ENCODE measurements around the gene CYP2F1.

Gene CYP2F1

DNA sequence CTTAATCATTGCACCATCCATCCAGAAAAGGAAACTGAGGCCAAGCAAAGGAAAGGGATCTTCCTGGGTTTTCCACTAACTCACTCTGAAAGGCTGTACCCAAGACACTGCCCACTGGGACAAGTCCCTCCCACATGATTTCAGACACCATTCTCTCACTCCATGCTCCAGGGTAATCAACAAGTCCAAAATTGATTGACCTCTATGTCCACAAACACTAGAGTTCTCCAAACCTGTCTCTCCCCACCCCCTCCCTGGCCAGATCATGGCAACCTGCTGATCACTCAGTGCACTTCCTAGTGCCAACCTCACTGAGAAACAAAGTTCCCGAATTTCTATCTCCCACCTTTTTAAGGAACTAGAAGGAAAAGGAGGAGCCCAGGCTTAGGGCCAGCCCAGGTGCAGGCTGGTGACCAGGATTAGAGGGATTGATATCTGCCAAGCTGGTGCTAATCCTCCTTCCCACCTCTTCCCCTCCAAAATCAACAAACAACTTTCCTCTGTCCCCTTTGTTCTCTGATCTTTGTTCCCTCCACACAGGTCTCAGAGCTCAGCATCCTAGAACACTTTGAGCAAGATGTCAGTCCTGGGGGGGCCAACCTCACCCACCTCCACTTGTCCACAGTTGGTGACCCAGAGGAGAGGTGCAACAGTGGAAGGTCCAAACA, 28.4 kb upstream of the CYP2F1 start:
- Histone ChIP-seq H3K4ac (ENCODE audit: low read length) (no peak overlapping the region), H3K36me3 (replicated peaks in 1 of 2; ENCODE audit: control insufficient read depth in 2 of 2, insufficient read depth in 2 of 2, low read length in 2 of 2) (no peaks in the 10 kb centered on the region), H3K79me1 (ENCODE audit: low read depth, low read length) (no peaks in the 10 kb centered on the region), H2BK5ac (ENCODE audit: low read length) (no peak overlapping the region), H2BK120ac (ENCODE audit: low read depth, low read length) (no peak overlapping the region), H3K9ac (ENCODE audit: low read depth, low read length, poor library complexity) (no peak overlapping the region), H3K14ac (ENCODE audit: low read length) (no peak overlapping the region), H3K23ac (ENCODE audit: low read depth, low read length, poor library complexity) (no peak overlapping the region), H4K91ac (ENCODE audit: low read depth, low read length, poor library complexity) (no peak overlapping the region), H2AFZ (ENCODE audit: low read length) (no peak overlapping the region), H4K8ac (ENCODE audit: low read depth, low read length) (no peak overlapping the region), H3K9me3 (replicated peaks in 1 of 2; ENCODE audit: control insufficient read depth in 2 of 2, insufficient read depth in 1 of 2, low read depth in 1 of 2, low read length in 2 of 2) (no peaks in the 10 kb centered on the region), H2AK5ac (ENCODE audit: low read depth, low read length) (no peak overlapping the region), H3K4me1 (ENCODE audit: control insufficient read depth in 2 of 2, insufficient read depth in 1 of 2, low read depth in 1 of 2, low read length in 2 of 2) (peaks cover 0 to 2% of the 10 kb centered on the region in 2 donors), H3K4me3 (ENCODE audit: low read length in 2 of 2) (no peak overlapping the region), H2BK12ac (ENCODE audit: low read length) (no peak overlapping the region), H3K27ac (replicated peaks; ENCODE audit: low read length) (no peak overlapping the region), H3K4me2 (ENCODE audit: insufficient read depth, low read length, poor library complexity, severe bottlenecking) (no peak overlapping the region), H3K18ac (ENCODE audit: low read length) (no peak overlapping the region), H2BK15ac (ENCODE audit: low read length) (no peak overlapping the region), H3K27me3 (ENCODE audit: control insufficient read depth in 3 of 3, insufficient read depth in 3 of 3, low read depth in 1 of 3, low read length in 3 of 3) (peaks cover 0 to 36% (median 20%) of the 10 kb centered on the region in 3 experiments)
- WGBS, 2 donors (ENCODE audit: extremely low coverage in 2 of 2, insufficient read length in 2 of 2, insufficient replicate concordance in 1 of 2), result no CpG with 5 or more reads among the region's 1 CpG
- DNase-seq (ENCODE audit: low spot score), result no peak

DNA sequence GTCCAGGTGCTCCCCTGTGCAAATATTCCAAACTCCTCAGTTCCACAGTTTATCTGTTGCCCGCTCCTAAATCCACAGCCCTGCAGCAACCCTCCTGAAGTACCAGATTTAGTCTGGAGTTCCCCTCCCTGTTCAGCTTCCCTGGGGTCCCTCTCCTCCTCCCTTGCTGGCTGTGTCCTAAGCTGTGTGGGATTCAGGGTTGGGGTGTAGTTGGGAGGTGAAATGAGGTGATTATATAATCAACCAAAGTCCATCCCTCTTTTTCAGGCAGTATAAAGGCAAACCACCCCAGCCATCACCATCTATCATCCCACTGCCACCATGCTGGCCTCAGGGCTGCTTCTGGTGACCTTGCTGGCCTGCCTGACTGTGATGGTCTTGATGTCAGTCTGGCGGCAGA, 26.1 kb upstream of the CYP2F1 start, which contains the start of gene CYP2A13:
Gene CYP2A13 (plus strand): TSS at position 301 of the 400 bp plus-strand sequence. CDS start 21 bp downstream, at position 322.
- Histone ChIP-seq H2BK15ac (ENCODE audit: low read length) (no peak within 1 kb of the TSS), H3K14ac (ENCODE audit: low read length) (no peak within 1 kb of the TSS), H3K27ac (replicated peaks; ENCODE audit: low read length) (no peak within 1 kb of the TSS), H3K4me2 (ENCODE audit: insufficient read depth, low read length, poor library complexity, severe bottlenecking) (no peak within 1 kb of the TSS), H2BK5ac (ENCODE audit: low read length) (no peak within 1 kb of the TSS), H4K91ac (ENCODE audit: low read depth, low read length, poor library complexity) (no peak within 1 kb of the TSS), H3K79me1 (ENCODE audit: low read depth, low read length) (no peaks in the 10 kb centered on the region), H2AK5ac (ENCODE audit: low read depth, low read length) (no peak within 1 kb of the TSS), H2BK12ac (ENCODE audit: low read length) (no peak within 1 kb of the TSS), H2AFZ (ENCODE audit: low read length) (no peak within 1 kb of the TSS), H3K9me3 (replicated peaks in 1 of 2; ENCODE audit: control insufficient read depth in 2 of 2, insufficient read depth in 1 of 2, low read depth in 1 of 2, low read length in 2 of 2) (no peaks in the 10 kb centered on the region), H3K4me1 (ENCODE audit: control insufficient read depth in 2 of 2, insufficient read depth in 1 of 2, low read depth in 1 of 2, low read length in 2 of 2) (peaks cover 0 to 2% of the 10 kb centered on the region in 2 donors), H2BK120ac (ENCODE audit: low read depth, low read length) (no peak within 1 kb of the TSS), H3K36me3 (replicated peaks in 1 of 2; ENCODE audit: control insufficient read depth in 2 of 2, insufficient read depth in 2 of 2, low read length in 2 of 2) (no peaks in the 10 kb centered on the region), H3K9ac (ENCODE audit: low read depth, low read length, poor library complexity) (no peak within 1 kb of the TSS), H3K27me3 (ENCODE audit: control insufficient read depth in 3 of 3, insufficient read depth in 3 of 3, low read depth in 1 of 3, low read length in 3 of 3) (peaks cover 0 to 36% (median 22%) of the 10 kb centered on the region in 3 experiments), H4K8ac (ENCODE audit: low read depth, low read length) (no peak within 1 kb of the TSS), H3K4me3 (ENCODE audit: low read length in 2 of 2) (no peak within 1 kb of the TSS), H3K4ac (ENCODE audit: low read length) (no peak within 1 kb of the TSS), H3K18ac (ENCODE audit: low read length) (no peak within 1 kb of the TSS), H3K23ac (ENCODE audit: low read depth, low read length, poor library complexity) (no peak within 1 kb of the TSS)
- no CpG with 5 or more reads among the region's 2 CpGs for WGBS, 2 donors (ENCODE audit: extremely low coverage in 2 of 2, insufficient read length in 2 of 2, insufficient replicate concordance in 1 of 2)
- DNase-seq (ENCODE audit: low spot score), result no peak

DNA sequence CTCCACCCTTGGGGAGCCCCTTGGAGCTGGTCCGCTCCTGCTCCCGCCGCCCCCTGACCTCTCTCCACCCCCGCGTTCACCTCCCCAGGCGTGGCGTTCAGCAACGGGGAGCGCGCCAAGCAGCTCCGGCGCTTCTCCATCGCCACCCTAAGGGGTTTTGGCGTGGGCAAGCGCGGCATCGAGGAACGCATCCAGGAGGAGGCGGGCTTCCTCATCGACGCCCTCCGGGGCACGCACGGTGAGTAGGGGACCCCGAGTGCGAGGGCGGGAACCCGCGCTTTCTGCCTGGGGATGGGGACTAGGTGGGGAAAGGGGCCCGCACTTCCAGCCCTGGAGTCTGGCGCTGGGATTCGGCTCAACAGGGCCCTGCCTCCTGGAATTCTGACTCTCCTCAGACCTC, 24.3 kb upstream of the CYP2F1 start:
- Histone ChIP-seq H3K4ac (ENCODE audit: low read length) (no peak overlapping the region), H3K36me3 (replicated peaks in 1 of 2; ENCODE audit: control insufficient read depth in 2 of 2, insufficient read depth in 2 of 2, low read length in 2 of 2) (no peaks in the 10 kb centered on the region), H3K18ac (ENCODE audit: low read length) (peak overlapping the region; percentile 81), H3K4me2 (ENCODE audit: insufficient read depth, low read length, poor library complexity, severe bottlenecking) (peak overlapping the region; percentile 51), H3K9ac (ENCODE audit: low read depth, low read length, poor library complexity) (no peak overlapping the region), H3K14ac (ENCODE audit: low read length) (no peak overlapping the region), H3K27ac (replicated peaks; ENCODE audit: low read length) (no peak overlapping the region), H3K23ac (ENCODE audit: low read depth, low read length, poor library complexity) (no peak overlapping the region), H3K79me1 (ENCODE audit: low read depth, low read length) (no peaks in the 10 kb centered on the region), H2BK15ac (ENCODE audit: low read length) (no peak overlapping the region), H3K27me3 (ENCODE audit: control insufficient read depth in 3 of 3, insufficient read depth in 3 of 3, low read depth in 1 of 3, low read length in 3 of 3) (peaks cover 0 to 31% (median 22%) of the 10 kb centered on the region in 3 experiments), H2AK5ac (ENCODE audit: low read depth, low read length) (no peak overlapping the region), H3K4me1 (ENCODE audit: control insufficient read depth in 2 of 2, insufficient read depth in 1 of 2, low read depth in 1 of 2, low read length in 2 of 2) (peaks cover 0 to 2% of the 10 kb centered on the region in 2 donors), H2BK12ac (ENCODE audit: low read length) (no peak overlapping the region), H4K91ac (ENCODE audit: low read depth, low read length, poor library complexity) (no peak overlapping the region), H2AFZ (ENCODE audit: low read length) (no peak overlapping the region), H2BK5ac (ENCODE audit: low read length) (no peak overlapping the region), H3K4me3 (ENCODE audit: low read length in 2 of 2) (peak overlapping the region in 1 of 2 donors; percentile 73), H3K9me3 (replicated peaks in 1 of 2; ENCODE audit: control insufficient read depth in 2 of 2, insufficient read depth in 1 of 2, low read depth in 1 of 2, low read length in 2 of 2) (no peaks in the 10 kb centered on the region), H4K8ac (ENCODE audit: low read depth, low read length) (no peak overlapping the region), H2BK120ac (ENCODE audit: low read depth, low read length) (no peak overlapping the region)
- no peak for DNase-seq (ENCODE audit: low spot score)
- no CpG with 5 or more reads among the region's 32 CpGs for WGBS, 2 donors (ENCODE audit: extremely low coverage in 2 of 2, insufficient read length in 2 of 2, insufficient replicate concordance in 1 of 2)

DNA sequence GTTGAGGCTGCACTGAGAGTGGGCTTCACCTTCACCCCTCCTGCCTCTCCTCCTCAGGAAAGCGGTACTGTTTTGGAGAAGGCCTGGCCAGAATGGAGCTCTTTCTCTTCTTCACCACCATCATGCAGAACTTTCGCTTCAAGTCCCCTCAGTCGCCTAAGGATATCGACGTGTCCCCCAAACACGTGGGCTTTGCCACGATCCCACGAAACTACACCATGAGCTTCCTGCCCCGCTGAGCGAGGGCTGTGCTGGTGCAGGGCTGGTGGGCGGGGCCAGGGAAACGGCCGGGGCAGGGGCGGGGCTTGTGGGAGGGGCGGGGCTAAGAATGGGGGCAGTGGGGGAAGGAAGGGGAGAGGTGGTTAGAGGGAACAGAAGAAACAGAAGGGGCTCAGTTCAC, 18.5 kb upstream of the CYP2F1 start:
- peaks cover 0 to 1% of the 10 kb centered on the region in 2 donors for H3K9me3 ChIP-seq (replicated peaks in 1 of 2; ENCODE audit: control insufficient read depth in 2 of 2, insufficient read depth in 1 of 2, low read depth in 1 of 2, low read length in 2 of 2)
- DNase-seq (ENCODE audit: low spot score), result no peak
- H3K36me3 ChIP-seq (replicated peaks in 1 of 2; ENCODE audit: control insufficient read depth in 2 of 2, insufficient read depth in 2 of 2, low read length in 2 of 2), result no peaks in the 10 kb centered on the region
- no peak overlapping the region for H4K8ac ChIP-seq (ENCODE audit: low read depth, low read length)
- no peak overlapping the region for H3K4ac ChIP-seq (ENCODE audit: low read length)
- no peak overlapping the region for H3K18ac ChIP-seq (ENCODE audit: low read length)
- H3K27ac ChIP-seq (replicated peaks; ENCODE audit: low read length), result no peak overlapping the region
- no peak overlapping the region for H2BK120ac ChIP-seq (ENCODE audit: low read depth, low read length)
- no peak overlapping the region for H3K9ac ChIP-seq (ENCODE audit: low read depth, low read length, poor library complexity)
- peaks cover 0 to 3% (median 0%) of the 10 kb centered on the region in 3 experiments for H3K27me3 ChIP-seq (ENCODE audit: control insufficient read depth in 3 of 3, insufficient read depth in 3 of 3, low read depth in 1 of 3, low read length in 3 of 3)
- H3K4me1 ChIP-seq (ENCODE audit: control insufficient read depth in 2 of 2, insufficient read depth in 1 of 2, low read depth in 1 of 2, low read length in 2 of 2), result no peaks in the 10 kb centered on the region
- no peak overlapping the region for H2AFZ ChIP-seq (ENCODE audit: low read length)
- H4K91ac ChIP-seq (ENCODE audit: low read depth, low read length, poor library complexity), result no peak overlapping the region
- no peak overlapping the region for H2BK5ac ChIP-seq (ENCODE audit: low read length)
- no peak overlapping the region for H3K14ac ChIP-seq (ENCODE audit: low read length)
- no peak overlapping the region for H3K23ac ChIP-seq (ENCODE audit: low read depth, low read length, poor library complexity)
- WGBS, 2 donors (ENCODE audit: extremely low coverage in 2 of 2, insufficient read length in 2 of 2, insufficient replicate concordance in 1 of 2), result no CpG with 5 or more reads among the region's 15 CpGs
- no peak overlapping the region for H3K4me2 ChIP-seq (ENCODE audit: insufficient read depth, low read length, poor library complexity, severe bottlenecking)
- no peak overlapping the region for H2BK12ac ChIP-seq (ENCODE audit: low read length)
- no peaks in the 10 kb centered on the region for H3K79me1 ChIP-seq (ENCODE audit: low read depth, low read length)
- no peak overlapping the region for H2AK5ac ChIP-seq (ENCODE audit: low read depth, low read length)
- H3K4me3 ChIP-seq (ENCODE audit: low read length in 2 of 2), result no peak overlapping the region
- H2BK15ac ChIP-seq (ENCODE audit: low read length), result no peak overlapping the region
